ENCODE measurements around the gene MMP21. TPM values are rescaled to one million over a fixed set of nuclear protein-coding genes. Genes with fewer than 3 reads are reported as not detected.

Gene MMP21
- total RNA-seq, 1 experiment from 2014 or later = not detected

DNA sequence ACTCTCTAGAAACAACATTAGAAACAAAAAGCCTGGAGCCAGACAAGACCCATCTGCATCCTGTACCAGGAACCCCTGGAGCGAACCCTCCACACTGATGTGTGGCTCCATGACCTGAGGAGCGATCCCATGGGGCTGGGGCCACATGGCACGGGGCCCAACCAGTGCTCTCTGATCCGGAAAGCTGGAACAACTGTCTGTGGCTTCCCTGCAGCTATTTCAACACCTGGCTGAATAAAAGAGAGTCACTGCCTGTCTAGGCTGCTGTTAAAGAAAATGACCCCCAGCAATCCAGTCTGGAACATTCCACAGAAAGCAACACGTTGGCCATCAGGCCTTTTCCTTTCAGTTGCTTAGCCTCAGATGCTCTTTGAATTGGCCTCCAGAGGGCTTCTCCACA is 26.5 kb upstream of the MMP21 start:
- no peak for DNase-seq
- Mint-ChIP-seq H3K4me3 (ENCODE audit: unreplicated experiment) (no peak overlapping the region), H3K9me3 (ENCODE audit: unreplicated experiment) (no peaks in the 10 kb centered on the region), H3K27me3 (ENCODE audit: insufficient read depth, unreplicated experiment) (no peaks in the 10 kb centered on the region), H3K36me3 (ENCODE audit: insufficient read depth, unreplicated experiment) (peaks cover 9% of the 10 kb centered on the region), H3K27ac (ENCODE audit: unreplicated experiment) (no peak overlapping the region), H3K4me1 (ENCODE audit: low read depth, unreplicated experiment) (no peaks in the 10 kb centered on the region)
- H3K27me3 ChIP-seq (replicated peaks; ENCODE audit: control insufficient read depth, insufficient read depth, low read length) = no peaks in the 10 kb centered on the region
- intact Hi-C loops (cut with micrococcal nuclease; ENCODE audit: unreplicated experiment) = no loop called here
- ChIA-PET CTCF (no interaction called here), POLR2A (no interaction called here)
- BruUV-seq (replicated peaks) = no TSS peak
- TF ChIP-seq, protein P1, sequence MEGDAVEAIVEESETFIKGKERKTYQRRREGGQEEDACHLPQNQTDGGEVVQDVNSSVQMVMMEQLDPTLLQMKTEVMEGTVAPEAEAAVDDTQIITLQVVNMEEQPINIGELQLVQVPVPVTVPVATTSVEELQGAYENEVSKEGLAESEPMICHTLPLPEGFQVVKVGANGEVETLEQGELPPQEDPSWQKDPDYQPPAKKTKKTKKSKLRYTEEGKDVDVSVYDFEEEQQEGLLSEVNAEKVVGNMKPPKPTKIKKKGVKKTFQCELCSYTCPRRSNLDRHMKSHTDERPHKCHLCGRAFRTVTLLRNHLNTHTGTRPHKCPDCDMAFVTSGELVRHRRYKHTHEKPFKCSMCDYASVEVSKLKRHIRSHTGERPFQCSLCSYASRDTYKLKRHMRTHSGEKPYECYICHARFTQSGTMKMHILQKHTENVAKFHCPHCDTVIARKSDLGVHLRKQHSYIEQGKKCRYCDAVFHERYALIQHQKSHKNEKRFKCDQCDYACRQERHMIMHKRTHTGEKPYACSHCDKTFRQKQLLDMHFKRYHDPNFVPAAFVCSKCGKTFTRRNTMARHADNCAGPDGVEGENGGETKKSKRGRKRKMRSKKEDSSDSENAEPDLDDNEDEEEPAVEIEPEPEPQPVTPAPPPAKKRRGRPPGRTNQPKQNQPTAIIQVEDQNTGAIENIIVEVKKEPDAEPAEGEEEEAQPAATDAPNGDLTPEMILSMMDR (IDR thresholded peaks at IDR 0.05; ENCODE audit: insufficient read depth in 1 of 2, low read depth in 1 of 2, low read length in 1 of 2, severe bottlenecking in 1 of 2, unreplicated experiment in 1 of 2) = no peak
- no peaks in the 10 kb centered on the region for H3K9me3 ChIP-seq
- H3K4me3 ChIP-seq (ENCODE audit: low read depth, low read length) = no peak overlapping the region
- H3K4me1 ChIP-seq = no peaks in the 10 kb centered on the region
- peaks cover 2% of the 10 kb centered on the region; the same call in 1 of the 2 replicates for H3K36me3 ChIP-seq (ENCODE audit: control insufficient read depth, insufficient read depth, low read length)

DNA sequence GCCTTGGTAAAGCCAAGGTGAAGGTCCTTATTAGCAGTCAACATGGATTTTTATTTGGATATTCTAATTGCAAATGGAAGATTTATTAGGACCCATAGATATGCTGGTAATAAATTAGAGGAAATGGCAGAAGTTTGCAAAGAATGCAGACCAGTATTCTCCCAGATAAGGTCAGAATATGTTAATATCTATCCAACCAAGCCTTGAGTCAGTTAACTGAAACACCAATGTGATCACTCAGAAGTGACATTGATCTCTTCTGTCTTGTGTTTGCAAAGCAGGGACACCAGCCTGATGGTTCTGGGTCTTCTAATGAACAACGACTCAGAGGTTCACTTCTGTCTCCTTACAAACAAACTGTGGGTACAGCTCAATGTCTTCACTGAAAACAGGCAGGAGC is 26.0 kb upstream of the MMP21 start:
- peaks cover 9% of the 10 kb centered on the region for H3K36me3 Mint-ChIP-seq (ENCODE audit: insufficient read depth, unreplicated experiment)
- no peak for DNase-seq
- TF ChIP-seq, protein P1 (IDR thresholded peaks at IDR 0.05; ENCODE audit: insufficient read depth in 1 of 2, low read depth in 1 of 2, low read length in 1 of 2, severe bottlenecking in 1 of 2, unreplicated experiment in 1 of 2) = no peak
- Histone ChIP-seq H3K4me3 (ENCODE audit: low read depth, low read length) (no peak overlapping the region), H3K4me1 (no peaks in the 10 kb centered on the region), H3K36me3 (ENCODE audit: control insufficient read depth, insufficient read depth, low read length) (peaks cover 2% of the 10 kb centered on the region; the same call in 1 of the 2 replicates), H3K27me3 (replicated peaks; ENCODE audit: control insufficient read depth, insufficient read depth, low read length) (no peaks in the 10 kb centered on the region), H3K9me3 (no peaks in the 10 kb centered on the region)
- no peak overlapping the region for H3K27ac Mint-ChIP-seq (ENCODE audit: unreplicated experiment)
- H3K4me3 Mint-ChIP-seq (ENCODE audit: unreplicated experiment) = no peak overlapping the region
- ChIA-PET CTCF (no interaction called here), POLR2A (no interaction called here)
- intact Hi-C loops (cut with micrococcal nuclease; ENCODE audit: unreplicated experiment) = no loop called here
- no peaks in the 10 kb centered on the region for H3K27me3 Mint-ChIP-seq (ENCODE audit: insufficient read depth, unreplicated experiment)
- no TSS peak for BruUV-seq (replicated peaks)
- H3K4me1 Mint-ChIP-seq (ENCODE audit: low read depth, unreplicated experiment) = no peaks in the 10 kb centered on the region
- no peaks in the 10 kb centered on the region for H3K9me3 Mint-ChIP-seq (ENCODE audit: unreplicated experiment)

DNA sequence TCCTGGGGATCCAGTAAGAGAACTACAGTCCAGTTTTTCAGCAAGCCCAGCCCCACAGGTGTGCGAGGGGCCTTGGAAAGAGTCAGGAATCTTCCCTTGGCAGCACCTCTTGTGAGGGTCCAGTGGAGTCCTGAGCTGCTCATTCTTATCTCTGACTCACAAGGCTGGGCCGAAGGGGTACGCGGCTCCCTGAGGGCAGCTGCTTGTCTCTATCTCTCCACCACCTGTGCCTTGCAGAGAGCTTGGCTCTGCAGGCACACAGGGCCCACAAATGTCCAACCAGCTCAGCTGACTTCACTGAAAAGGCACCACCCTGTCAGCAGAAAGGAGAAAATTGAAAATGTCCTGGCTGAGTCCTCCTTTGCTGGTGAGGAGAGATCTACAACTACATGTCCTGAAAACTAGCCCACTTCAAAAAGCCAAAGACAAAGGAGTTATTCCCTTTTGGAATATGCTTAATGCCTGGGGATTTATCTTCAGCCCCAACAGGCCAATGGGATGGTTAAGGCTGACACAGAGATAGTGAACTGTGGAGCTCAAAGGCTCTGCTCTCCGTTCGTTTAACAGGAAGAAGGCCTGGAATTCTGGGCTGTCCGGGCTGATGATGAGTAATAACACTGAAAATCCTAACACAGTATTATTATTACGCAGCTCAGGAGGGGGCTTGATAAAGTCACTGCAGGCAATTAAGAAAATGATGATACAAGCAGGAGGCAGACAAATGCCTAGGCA is 24.0 kb upstream of the MMP21 start:
- Histone ChIP-seq H3K27me3 (replicated peaks; ENCODE audit: control insufficient read depth, insufficient read depth, low read length) (no peaks in the 10 kb centered on the region), H3K9me3 (no peaks in the 10 kb centered on the region), H3K36me3 (ENCODE audit: control insufficient read depth, insufficient read depth, low read length) (no peaks in the 10 kb centered on the region), H3K4me3 (ENCODE audit: low read depth, low read length) (no peak overlapping the region), H3K4me1 (no peaks in the 10 kb centered on the region)
- Mint-ChIP-seq H3K36me3 (ENCODE audit: insufficient read depth, unreplicated experiment) (peaks cover 9% of the 10 kb centered on the region), H3K4me3 (ENCODE audit: unreplicated experiment) (no peak overlapping the region), H3K27me3 (ENCODE audit: insufficient read depth, unreplicated experiment) (no peaks in the 10 kb centered on the region), H3K4me1 (ENCODE audit: low read depth, unreplicated experiment) (no peaks in the 10 kb centered on the region), H3K27ac (ENCODE audit: unreplicated experiment) (no peak overlapping the region), H3K9me3 (ENCODE audit: unreplicated experiment) (no peaks in the 10 kb centered on the region)
- ChIA-PET CTCF (no interaction called here), POLR2A (no interaction called here)
- intact Hi-C loops (cut with micrococcal nuclease; ENCODE audit: unreplicated experiment) = no loop called here
- TF ChIP-seq, protein P1 (IDR thresholded peaks at IDR 0.05; ENCODE audit: insufficient read depth in 1 of 2, low read depth in 1 of 2, low read length in 1 of 2, severe bottlenecking in 1 of 2, unreplicated experiment in 1 of 2) = no peak
- BruUV-seq (replicated peaks) = no TSS peak
- no peak for DNase-seq

Measured in Caco-2 (cell line).